GM23248 (cell line): Measurements from ENCODE around the gene DOK1.

Experiments used
- EZH2 ChIP-seq: fragments of 200-600 bp; sonication (generic); IDR thresholded peaks from 2 replicates; pipeline ENCODE4 v1.6.1; 2018; ENCODE audit warnings: antibody characterized with exemption, mild to moderate bottlenecking; ENCODE audit not compliant: insufficient read depth, poor library complexity, severe bottlenecking
- EZH2phosphoT487 ChIP-seq: fragments of 200-600 bp; sonication (generic); IDR thresholded peaks from 2 replicates; pipeline ENCODE4 v1.6.1; 2018; ENCODE audit warnings: antibody characterized with exemption, moderate library complexity, mild to moderate bottlenecking, low read depth; ENCODE audit not compliant: insufficient read depth

- no peak for TF ChIP-seq EZH2
- TF ChIP-seq EZH2phosphoT487 = 0 out of 2 replicates have a peak, but pooled peaks have one; percentile 1
These were observed 41.5 kb upstream of the DOK1 start for GRCh38 chr2:74512744-74513604.
